Left ventricle myocardium inferior (tissue), 1 donor: ENCODE data around the gene FBXO2. TPM values are rescaled to one million over a fixed set of nuclear protein-coding genes. Genes with fewer than 3 reads are reported as not detected.

Experiments used
- DNase-seq: peaks from one replicate; pipeline ENCODE4 v3.0.0-alpha.2; 2020
- H3K27ac ChIP-seq: fragments of 200-600 bp; replicated peaks from 2 replicates; pipeline ENCODE4 v1.8.0; 2021
- H3K27me3 ChIP-seq: fragments of 200-600 bp; 2 replicates; pipeline ENCODE4 v1.8.0; 2021; ENCODE audit warnings: low read depth
- H3K36me3 ChIP-seq: fragments of 200-600 bp; 2 replicates; pipeline ENCODE4 v1.8.0; 2021
- H3K4me1 ChIP-seq: fragments of 200-600 bp; 2 replicates; pipeline ENCODE4 v1.8.0; 2021
- H3K4me3 ChIP-seq: fragments of 200-600 bp; 2 replicates; pipeline ENCODE4 v1.8.0; 2021; ENCODE audit warnings: mild to moderate bottlenecking, moderate library complexity
- H3K9me3 ChIP-seq: fragments of 200-600 bp; replicated peaks from 2 replicates; pipeline ENCODE4 v1.8.0; 2021
- CTCF ChIP-seq: fragments of 200-600 bp; IDR thresholded peaks from 2 replicates; pipeline ENCODE4 v1.8.0; 2021; ENCODE audit warnings: antibody characterized with exemption, mild to moderate bottlenecking, borderline replicate concordance
- intact Hi-C: fragments of 100-400 bp; cut with micrococcal nuclease; formaldehyde crosslinking; loops from one replicate; pipeline ENCODE4 v1.11.0; 2022
- total RNA-seq: library from RNA; stranded (reverse); fragmentation: NEBNext Ultra II Directional; extraction: Animal tissue kit (Norgen Biotek cat#: 25700); gene quantifications from one replicate; pipeline ENCODE4 v1.2.1, GENCODE V29; 2021
- donor health status: DM: no; HTN: yes; CAD: no; lungs with severe emphysema.

Gene FBXO2
- total RNA-seq, 1 donor from 2014 or later = 1.9 TPM

DNA sequence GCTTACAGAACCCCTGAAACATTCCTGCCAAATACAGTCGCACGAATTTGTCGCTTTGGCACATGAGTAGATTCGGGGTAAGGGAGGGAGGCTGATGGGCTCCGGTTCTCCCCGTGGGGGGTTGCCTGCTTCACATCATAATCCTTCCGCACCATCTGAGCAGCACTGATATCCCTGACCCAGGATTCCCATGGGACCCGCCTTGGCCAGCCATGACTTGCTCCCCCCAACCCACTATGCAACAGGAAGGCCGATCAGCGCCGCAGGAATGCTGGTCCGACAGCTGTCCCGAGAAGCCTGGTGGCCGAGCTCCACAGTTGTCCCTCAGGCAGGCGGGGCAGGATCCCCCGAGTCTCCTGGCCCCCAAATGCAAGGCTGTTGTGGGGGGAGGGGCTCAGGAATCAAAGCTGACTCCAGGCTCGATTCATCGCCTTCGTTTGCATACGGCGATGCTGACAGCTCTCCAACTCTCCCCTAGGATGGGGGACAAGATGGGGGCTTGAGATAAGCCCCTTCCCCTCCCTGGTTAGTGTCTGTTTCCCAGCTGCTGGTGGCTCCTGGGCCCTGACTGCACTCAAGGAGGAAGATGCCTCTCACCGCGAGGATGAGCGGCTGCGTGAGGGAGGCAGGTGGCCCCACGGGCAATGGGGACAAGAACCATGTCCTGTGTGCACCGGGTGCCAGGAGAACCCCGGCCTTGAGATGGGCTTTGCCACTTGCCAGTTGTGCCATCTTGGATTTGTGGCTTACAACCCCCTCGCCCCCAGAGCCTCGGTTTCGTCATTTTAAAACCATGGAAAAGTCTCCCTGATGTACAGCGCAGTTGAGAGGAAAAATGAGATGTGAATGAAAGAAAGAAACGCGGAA lies 46.6 kb upstream of the FBXO2 start:
- H3K4me1 ChIP-seq = peaks cover 14% of the 10 kb centered on the region
- intact Hi-C loops = no loop called here
- DNase-seq = no peak
- no peak overlapping the region for H3K27ac ChIP-seq
- no peaks in the 10 kb centered on the region for H3K9me3 ChIP-seq
- TF ChIP-seq CTCF = no peak
- peaks cover 97% of the 10 kb centered on the region for H3K27me3 ChIP-seq
- H3K4me3 ChIP-seq = no peak overlapping the region
- H3K36me3 ChIP-seq = no peaks in the 10 kb centered on the region

DNA sequence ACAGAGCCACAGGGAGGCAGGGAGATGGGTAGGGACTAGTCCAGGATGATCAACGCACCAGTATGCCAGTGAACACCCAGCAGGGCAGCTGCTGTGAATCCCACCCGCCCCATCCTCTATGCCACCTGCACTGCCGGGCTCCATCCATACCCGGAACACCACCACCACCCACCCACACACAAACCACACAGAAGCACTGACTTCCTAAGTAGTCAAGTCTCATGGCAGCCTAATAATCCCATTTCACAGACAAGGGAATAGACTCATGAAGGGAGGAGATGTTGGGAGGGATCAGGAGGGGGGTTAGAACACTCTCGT lies 43.6 kb upstream of the FBXO2 start:
- Histone ChIP-seq H3K36me3 (no peaks in the 10 kb centered on the region), H3K9me3 (no peaks in the 10 kb centered on the region), H3K27ac (no peak overlapping the region), H3K4me3 (no peak overlapping the region), H3K4me1 (peaks cover 14% of the 10 kb centered on the region), H3K27me3 (peaks cover 93% of the 10 kb centered on the region)
- DNase-seq = no peak
- intact Hi-C loops = no loop called here
- TF ChIP-seq CTCF = no peak

- H3K27ac ChIP-seq = no peak overlapping the region
- no peak for TF ChIP-seq CTCF
These were observed 43.1 kb upstream of the FBXO2 start for GRCh38 chr1:11697188-11697892.

GRCh38 chr1:11695861-11696260 lies 41.6 kb upstream of the FBXO2 start:
- no peaks in the 10 kb centered on the region for H3K9me3 ChIP-seq
- H3K27ac ChIP-seq = no peak overlapping the region
- no peak overlapping the region for H3K4me3 ChIP-seq
- no peak for DNase-seq
- peaks cover 93% of the 10 kb centered on the region for H3K27me3 ChIP-seq
- intact Hi-C loops = no loop called here
- no peak for TF ChIP-seq CTCF
- H3K4me1 ChIP-seq = peaks cover 15% of the 10 kb centered on the region
- H3K36me3 ChIP-seq = no peaks in the 10 kb centered on the region

More at GRCh38 chr1:11697188-11697892, 43.1 kb upstream of the FBXO2 start:
- no peak for DNase-seq
- Histone ChIP-seq H3K9me3 (no peaks in the 10 kb centered on the region), H3K36me3 (no peaks in the 10 kb centered on the region), H3K27me3 (peaks cover 93% of the 10 kb centered on the region), H3K4me1 (peaks cover 14% of the 10 kb centered on the region), H3K4me3 (no peak overlapping the region)
- intact Hi-C loops = no loop called here

- intact Hi-C loops = no loop called here
- H3K27me3 ChIP-seq = peaks cover 93% of the 10 kb centered on the region
- no peak for TF ChIP-seq CTCF
- no peak overlapping the region for H3K4me3 ChIP-seq
- H3K27ac ChIP-seq = no peak overlapping the region
- H3K36me3 ChIP-seq = no peaks in the 10 kb centered on the region
- no peak for DNase-seq
- peaks cover 14% of the 10 kb centered on the region for H3K4me1 ChIP-seq
- no peaks in the 10 kb centered on the region for H3K9me3 ChIP-seq
These were observed 39.7 kb upstream of the FBXO2 start for GRCh38 chr1:11693917-11694316.
